HL-60 (cell line): ENCODE results near the gene BANP.
"Not testable (repeated sequence)": the region's sequence is repeated elsewhere in the genome, so short reads cannot be mapped to it uniquely, and the experiment has no call there.

Experiments
- DNase-seq, 2 experiments: peaks; one replicate each; pipeline ENCODE4 v3.0.0-alpha.2; 2010 to 2020; ENCODE audit warnings: low read depth in 1 of 2, low spot score in 1 of 2
- H3K27ac ChIP-seq: fragments of 250-450 bp; sonication (Bioruptor Pico); replicated peaks from 2 replicates; pipeline ENCODE4 v1.5.1; 2020; ENCODE audit warnings: mild to moderate bottlenecking, moderate library complexity
- H3K27me3 ChIP-seq: fragments of 250-450 bp; sonication (Bioruptor Pico); 2 replicates; pipeline ENCODE4 v1.5.1; 2021; ENCODE audit warnings: mild to moderate bottlenecking, moderate library complexity; ENCODE audit not compliant: insufficient read depth, poor library complexity, severe bottlenecking
- H3K4me3 ChIP-seq: replicated peaks from 2 replicates; pipeline ENCODE4 v1.5.1; 2011; ENCODE audit warnings: mild to moderate bottlenecking, control low read depth, low read length; ENCODE audit not compliant: insufficient read depth
- CTCF ChIP-seq: IDR thresholded peaks from one replicate; pipeline ENCODE4 v1.5.1; 2011; ENCODE audit warnings: low read length, control low read depth, inconsistent platforms; ENCODE audit not compliant: insufficient read depth
- GABPA ChIP-seq: IDR thresholded peaks from 2 replicates; pipeline ENCODE4 v1.6.1; 2012; ENCODE audit warnings: low read depth
- POLR2AphosphoS5 ChIP-seq: IDR thresholded peaks from 2 replicates; pipeline ENCODE4 v1.6.1; 2012; ENCODE audit warnings: low read depth
- REST ChIP-seq: IDR thresholded peaks from 2 replicates; pipeline ENCODE4 v1.6.1; 2012; ENCODE audit warnings: low read depth; ENCODE audit not compliant: insufficient replicate concordance
- SPI1 ChIP-seq: IDR thresholded peaks from 2 replicates; pipeline ENCODE4 v1.6.1; 2012; ENCODE audit warnings: low read depth, mild to moderate bottlenecking, borderline replicate concordance

BANP gene

GRCh38 chr16:88019821-88020515, 68.7 kb downstream of the BANP start:
- H3K4me3 ChIP-seq = no peak overlapping the region
- no peak for DNase-seq
- H3K27ac ChIP-seq = no peak overlapping the region
- TF ChIP-seq CTCF (no peak), GABPA (no peak), SPI1 (no peak), REST (no peak), POLR2AphosphoS5 (no peak)
- no peaks in the 10 kb centered on the region for H3K27me3 ChIP-seq

- TF ChIP-seq SPI1 (no peak), POLR2AphosphoS5 (no peak), GABPA (no peak), CTCF (no peak), REST (no peak)
- no peak for DNase-seq
- Histone ChIP-seq H3K27me3 (no peaks in the 10 kb centered on the region), H3K27ac (no peak overlapping the region), H3K4me3 (no peak overlapping the region)
These were observed 69.3 kb downstream of the BANP start for GRCh38 chr16:88020516-88020885.

- DNase-seq, H3K27me3 ChIP-seq, H3K4me3 ChIP-seq, H3K27ac ChIP-seq: not testable (repeated sequence)
These were observed 70.1 kb downstream of the BANP start for GRCh38 chr16:88021041-88021970.
